H1 (cell line): ENCODE data around the gene DISC1. TPM values are rescaled to one million over a fixed set of nuclear protein-coding genes. Genes with fewer than 3 reads are reported as not detected.

Source experiments
- CTBP2 ChIP-seq: IDR thresholded peaks from 2 replicates; pipeline ENCODE4 v1.7.0; 2011; ENCODE audit warnings: borderline replicate concordance, mild to moderate bottlenecking, moderate library complexity, mixed read lengths, low read length; ENCODE audit not compliant: insufficient read depth, insufficient read length
- RXRA ChIP-seq: IDR thresholded peaks from 2 replicates; pipeline ENCODE4 v1.6.1; 2011; ENCODE audit warnings: low read depth, mild to moderate bottlenecking, low read length, moderate library complexity; ENCODE audit not compliant: insufficient read depth
- polyA plus RNA-seq, 7 experiments: library from polyadenylated mRNA; depleted of rRNA in 3 of 7; stranded (reverse) in 5 of 7; unstranded in 2 of 7; fragments of >200 nt in 5 of 7; fragments of 200-250 nt in 2 of 7; gene quantifications; 1 replicate in 5 of 7; 2 replicates in 1 of 7; 4 replicates in 1 of 7; pipeline versions ENCODE4 v1.2.1 to v1.2.3, GENCODE V29; 2011 to 2013; ENCODE audit warnings: missing spikeins in 2 of 7, mixed read lengths in 2 of 7
- total RNA-seq: library from RNA; stranded (reverse); fragmentation: NEBNext Ultra II Directional; extraction: Animal tissue kit (Norgen Biotek cat#: 25700); gene quantifications from 2 replicates; pipeline ENCODE4 v1.2.1, GENCODE V29; 2021

Gene DISC1
- total and polyA plus RNA-seq, 2 of the 8 experiments (the other 6 are each of a cell fraction or from before 2014, with no cell fraction given) = 1.1 to 3.5 TPM

DNA sequence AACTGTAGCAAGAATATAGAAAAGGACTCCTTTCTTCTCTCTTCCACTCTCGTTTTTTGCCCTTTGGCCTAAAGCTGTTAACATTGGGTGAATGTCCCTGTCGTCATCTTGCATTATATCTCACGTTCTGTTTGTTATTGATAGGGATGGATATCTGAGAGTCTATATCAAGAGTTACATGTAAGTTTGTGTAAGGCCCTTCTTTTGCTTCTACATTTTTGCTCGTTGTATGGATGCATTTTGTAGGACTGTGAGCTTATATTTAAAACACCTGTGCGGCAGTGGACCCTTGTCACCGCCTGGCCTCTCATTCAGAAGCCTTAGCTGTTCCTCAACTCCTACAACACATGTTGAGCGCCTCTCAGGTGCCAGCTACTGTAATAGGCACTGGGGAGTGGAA, 211.9 kb downstream of the DISC1 start (continued):
- TF ChIP-seq CTBP2 (no peak), RXRA (no peak)
